C4-2B (cell line): ENCODE results near the gene WDFY2.

Source experiments
- H3K27ac ChIP-seq: fragments of 450-650 bp; 2 replicates; pipeline ENCODE4 v1.5.1; 2017
- CTCF ChIP-seq: fragments of 450-650 bp; conservative IDR thresholded peaks from 2 replicates; pipeline ENCODE4 v1.5.1; 2017; ENCODE audit warnings: mild to moderate bottlenecking
- ZFX ChIP-seq: fragments of 450-650 bp; IDR thresholded peaks from 2 replicates; pipeline ENCODE4 v1.6.1; 2017

WDFY2 gene

GRCh38 chr13:51607165-51607564 is 22.9 kb downstream of the WDFY2 start:
- no peak for TF ChIP-seq CTCF
- H3K27ac ChIP-seq = no peak overlapping the region

- no peak overlapping the region for H3K27ac ChIP-seq
- TF ChIP-seq ZFX (no peak), CTCF (no peak)
These were observed 24.7 kb downstream of the WDFY2 start for GRCh38 chr13:51608857-51609406.

GRCh38 chr13:51612867-51613266 is 28.6 kb downstream of the WDFY2 start:
- H3K27ac ChIP-seq = peak overlapping the region; percentile 70
- TF ChIP-seq ZFX (no peak), CTCF (no peak)

- TF ChIP-seq ZFX = no peak
- TF ChIP-seq CTCF = no peak
These were observed 29.3 kb downstream of the WDFY2 start for GRCh38 chr13:51613535-51613934.

GRCh38 chr13:51614350-51614786 is 30.1 kb downstream of the WDFY2 start:
- H3K27ac ChIP-seq = peak overlapping the region; percentile 38; the same call in 1 of the 2 replicates
- no peak for TF ChIP-seq ZFX
- no peak for TF ChIP-seq CTCF

More at GRCh38 chr13:51613535-51613934, 29.3 kb downstream of the WDFY2 start:
- H3K27ac ChIP-seq = peak overlapping the region; percentile 70; the same call in 1 of the 2 replicates

GRCh38 chr13:51618626-51619025 is 34.4 kb downstream of the WDFY2 start:
- no peak overlapping the region for H3K27ac ChIP-seq
- TF ChIP-seq ZFX = no peak
- no peak for TF ChIP-seq CTCF

GRCh38 chr13:51619614-51620013 is 35.4 kb downstream of the WDFY2 start:
- H3K27ac ChIP-seq = no peak overlapping the region
- no peak for TF ChIP-seq CTCF
- TF ChIP-seq ZFX = no peak
